ENCODE measurements around the gene TEF. TPM values are rescaled to one million over a fixed set of nuclear protein-coding genes. Genes with fewer than 3 reads are reported as not detected.
A peak's percentile ranks its signal among the peaks of the same experiment; 100 is the strongest.
"Not testable (repeated sequence)": the region's sequence is repeated elsewhere in the genome, so short reads cannot be mapped to it uniquely, and the experiment has no call there.

The TEF gene
- total RNA-seq, 1 experiment from 2014 or later = 2.2 TPM

DNA sequence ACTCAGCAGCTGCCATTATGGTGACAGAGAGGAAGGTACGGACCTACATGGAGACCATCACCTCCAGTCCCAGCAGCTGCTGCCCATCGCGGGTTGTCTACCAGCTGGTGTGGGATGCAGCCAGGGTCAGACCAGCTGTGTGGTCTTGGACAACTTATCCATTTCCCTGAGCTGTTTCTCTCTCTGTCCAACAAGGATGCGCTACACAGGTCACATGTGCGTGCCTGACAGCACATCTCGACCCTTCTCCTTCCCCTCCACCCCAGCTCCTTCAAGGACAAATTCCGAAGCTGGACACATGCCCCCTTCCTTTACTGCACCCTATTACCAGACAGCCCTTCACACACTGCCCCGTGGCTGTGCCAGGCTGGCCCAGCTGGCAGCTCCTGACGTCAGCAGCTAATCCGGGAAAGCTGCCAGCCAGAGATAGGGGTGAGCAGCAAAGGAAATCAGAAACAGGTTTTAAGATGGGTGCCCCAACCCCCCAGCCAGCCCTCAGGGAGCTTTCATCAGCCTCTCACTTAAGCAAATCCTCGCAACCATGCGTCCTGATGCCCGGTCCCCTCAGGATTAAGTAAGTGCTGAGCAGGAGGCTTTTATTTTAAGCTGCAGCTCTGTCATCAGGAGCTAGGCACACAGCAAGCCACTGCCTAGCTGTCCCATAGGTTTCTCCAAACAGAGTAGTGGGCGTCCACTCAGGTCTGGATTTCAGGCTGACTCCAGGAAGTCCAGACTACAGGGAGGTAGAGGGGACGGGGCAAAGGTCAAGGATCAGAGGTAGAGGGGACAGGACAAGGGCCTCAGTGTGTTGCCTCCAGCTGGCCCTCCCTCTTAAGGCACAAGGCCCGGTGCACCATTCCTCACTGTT is 20.3 kb downstream of the TEF start:
- peak; percentile 89 for DNase-seq (ENCODE audit: unreplicated experiment)
- CTCF ChIA-PET = interaction anchor here (0.5 to 4.6 kb wide), 12 partner anchors 18 to 247 kb away, joined by 3 to 95 read pairs (median 4); partner anchors contain the start of gene TOB2
- Mint-ChIP-seq H3K36me3 (ENCODE audit: insufficient read depth, unreplicated experiment) (no peaks in the 10 kb centered on the region), H3K27me3 (ENCODE audit: insufficient read depth, unreplicated experiment) (no peaks in the 10 kb centered on the region), H3K4me3 (ENCODE audit: unreplicated experiment) (no peak overlapping the region), H3K27ac (ENCODE audit: low read depth, unreplicated experiment) (peak overlapping the region; percentile 78), H3K4me1 (ENCODE audit: insufficient read depth, unreplicated experiment) (peaks cover 13% of the 10 kb centered on the region), H3K9me3 (ENCODE audit: unreplicated experiment) (no peaks in the 10 kb centered on the region)
- BruUV-seq (replicated peaks) = no TSS peak
- intact Hi-C loops (cut with micrococcal nuclease) = no loop called here
- POLR2A ChIA-PET = interaction anchor here (0.6 to 4.7 kb wide), 10 partner anchors 21 to 535 kb away, joined by 3 to 58 read pairs (median 4); partner anchors contain the start of genes ACO2, PHF5A, PMM1 and RANGAP1
- TF ChIP-seq, protein P1, sequence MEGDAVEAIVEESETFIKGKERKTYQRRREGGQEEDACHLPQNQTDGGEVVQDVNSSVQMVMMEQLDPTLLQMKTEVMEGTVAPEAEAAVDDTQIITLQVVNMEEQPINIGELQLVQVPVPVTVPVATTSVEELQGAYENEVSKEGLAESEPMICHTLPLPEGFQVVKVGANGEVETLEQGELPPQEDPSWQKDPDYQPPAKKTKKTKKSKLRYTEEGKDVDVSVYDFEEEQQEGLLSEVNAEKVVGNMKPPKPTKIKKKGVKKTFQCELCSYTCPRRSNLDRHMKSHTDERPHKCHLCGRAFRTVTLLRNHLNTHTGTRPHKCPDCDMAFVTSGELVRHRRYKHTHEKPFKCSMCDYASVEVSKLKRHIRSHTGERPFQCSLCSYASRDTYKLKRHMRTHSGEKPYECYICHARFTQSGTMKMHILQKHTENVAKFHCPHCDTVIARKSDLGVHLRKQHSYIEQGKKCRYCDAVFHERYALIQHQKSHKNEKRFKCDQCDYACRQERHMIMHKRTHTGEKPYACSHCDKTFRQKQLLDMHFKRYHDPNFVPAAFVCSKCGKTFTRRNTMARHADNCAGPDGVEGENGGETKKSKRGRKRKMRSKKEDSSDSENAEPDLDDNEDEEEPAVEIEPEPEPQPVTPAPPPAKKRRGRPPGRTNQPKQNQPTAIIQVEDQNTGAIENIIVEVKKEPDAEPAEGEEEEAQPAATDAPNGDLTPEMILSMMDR (IDR thresholded peaks at IDR 0.05; ENCODE audit: unreplicated experiment) = no peak

DNA sequence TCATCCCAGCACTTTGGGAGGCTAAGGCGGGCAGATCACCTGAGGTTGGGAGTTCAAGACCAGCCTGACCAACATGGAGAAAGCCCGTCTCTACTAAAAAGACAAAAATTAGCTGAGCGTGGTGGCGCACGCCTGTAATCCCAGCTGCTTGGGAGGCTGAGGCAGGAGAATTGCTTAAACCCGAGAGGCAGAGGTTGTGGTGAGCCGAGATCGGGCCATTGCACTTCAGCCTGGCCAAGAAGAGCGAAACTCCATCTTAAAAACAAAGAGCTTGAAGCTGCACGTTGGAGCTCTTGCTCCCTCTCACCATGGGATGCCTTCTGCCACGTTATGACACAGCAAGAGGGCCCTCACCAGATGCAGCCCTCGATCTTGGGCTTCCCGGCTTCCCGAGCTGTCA is 21.1 kb downstream of the TEF start:
- not testable (repeated sequence) for BruUV-seq (replicated peaks); H3K36me3 Mint-ChIP-seq (ENCODE audit: insufficient read depth, unreplicated experiment); DNase-seq (ENCODE audit: unreplicated experiment); H3K4me3 Mint-ChIP-seq (ENCODE audit: unreplicated experiment); H3K9me3 Mint-ChIP-seq (ENCODE audit: unreplicated experiment); H3K27me3 Mint-ChIP-seq (ENCODE audit: insufficient read depth, unreplicated experiment); H3K27ac Mint-ChIP-seq (ENCODE audit: low read depth, unreplicated experiment)
- intact Hi-C loops (cut with micrococcal nuclease) = loop anchor here (1.0 kb wide), 1 partner anchor 114 kb away; no protein-coding TSS in a partner anchor
- CTCF ChIA-PET = interaction anchor here (0.6 to 4.6 kb wide), 17 partner anchors 19 to 264 kb away, joined by 3 to 95 read pairs (median 6); partner anchors contain the start of gene POLR3H
- H3K4me1 Mint-ChIP-seq (ENCODE audit: insufficient read depth, unreplicated experiment) = peaks cover 13% of the 10 kb centered on the region
- POLR2A ChIA-PET = interaction anchor here (0.6 to 4.7 kb wide), 13 partner anchors 22 to 557 kb away, joined by 3 to 58 read pairs (median 5); partner anchors contain the start of genes ACO2, PHF5A, RANGAP1 and TEF

DNA sequence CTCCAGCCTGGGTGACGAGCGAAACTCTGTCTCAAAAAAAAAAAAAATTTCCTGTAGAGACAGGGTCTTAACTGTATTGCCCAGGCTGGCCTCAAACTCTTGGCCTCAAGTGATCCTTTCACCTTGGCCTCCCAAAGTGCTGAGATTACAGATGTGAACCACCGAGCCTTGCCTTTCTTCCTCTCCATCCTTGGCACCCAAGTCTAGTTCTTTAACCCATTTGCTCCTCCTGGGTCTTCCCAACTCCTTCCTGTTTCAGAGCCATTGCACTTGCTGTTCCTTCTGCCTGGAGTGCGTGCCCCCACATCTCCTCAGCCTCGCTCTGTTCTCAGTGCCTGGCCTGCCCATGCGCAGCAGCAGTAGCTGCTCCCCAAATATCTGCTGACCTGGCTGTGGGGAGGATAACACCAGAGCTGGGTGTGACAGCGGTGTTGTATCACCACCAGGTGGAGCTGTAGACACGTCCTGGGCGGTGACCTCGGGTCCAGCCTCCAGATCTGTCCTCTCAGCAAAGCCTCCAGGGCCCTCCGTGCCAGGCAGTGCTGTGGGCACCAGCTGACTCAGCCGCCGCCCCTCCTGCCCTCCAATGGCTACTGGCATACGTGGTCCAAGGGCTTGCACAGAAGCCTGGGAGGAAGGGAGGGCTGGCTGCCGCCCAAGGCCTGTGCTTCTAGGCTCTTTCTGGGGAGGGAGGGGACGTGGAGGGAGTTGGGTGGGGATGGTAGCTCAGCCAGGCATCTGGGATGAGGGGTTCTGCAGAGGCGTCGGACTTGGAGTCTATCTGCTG is 22.0 kb downstream of the TEF start:
- H3K27me3 Mint-ChIP-seq (ENCODE audit: insufficient read depth, unreplicated experiment) = no peaks in the 10 kb centered on the region
- H3K4me1 Mint-ChIP-seq (ENCODE audit: insufficient read depth, unreplicated experiment) = peaks cover 13% of the 10 kb centered on the region
- H3K4me3 Mint-ChIP-seq (ENCODE audit: unreplicated experiment) = no peak overlapping the region
- TF ChIP-seq, protein P1 (IDR thresholded peaks at IDR 0.05; ENCODE audit: unreplicated experiment) = peak; percentile 86
- no TSS peak for BruUV-seq (replicated peaks)
- H3K27ac Mint-ChIP-seq (ENCODE audit: low read depth, unreplicated experiment) = peak overlapping the region; percentile 8
- H3K9me3 Mint-ChIP-seq (ENCODE audit: unreplicated experiment) = no peaks in the 10 kb centered on the region
- peak; percentile 93 for DNase-seq (ENCODE audit: unreplicated experiment)
- no peaks in the 10 kb centered on the region for H3K36me3 Mint-ChIP-seq (ENCODE audit: insufficient read depth, unreplicated experiment)
- ChIA-PET POLR2A (interaction anchor here (0.5 to 4.7 kb wide), 14 partner anchors 23 to 381 kb away, joined by 3 to 58 read pairs (median 4); partner anchors contain the start of genes ACO2, PHF5A, TEF and TOB2), CTCF (interaction anchor here (0.5 to 4.6 kb wide), 32 partner anchors 8 to 264 kb away, joined by 3 to 95 read pairs (median 4); partner anchors contain the start of genes ACO2, PHF5A and POLR3H)
- intact Hi-C loops (cut with micrococcal nuclease) = loop anchor here (1.0 kb wide), 1 partner anchor 114 kb away; no protein-coding TSS in a partner anchor

DNA sequence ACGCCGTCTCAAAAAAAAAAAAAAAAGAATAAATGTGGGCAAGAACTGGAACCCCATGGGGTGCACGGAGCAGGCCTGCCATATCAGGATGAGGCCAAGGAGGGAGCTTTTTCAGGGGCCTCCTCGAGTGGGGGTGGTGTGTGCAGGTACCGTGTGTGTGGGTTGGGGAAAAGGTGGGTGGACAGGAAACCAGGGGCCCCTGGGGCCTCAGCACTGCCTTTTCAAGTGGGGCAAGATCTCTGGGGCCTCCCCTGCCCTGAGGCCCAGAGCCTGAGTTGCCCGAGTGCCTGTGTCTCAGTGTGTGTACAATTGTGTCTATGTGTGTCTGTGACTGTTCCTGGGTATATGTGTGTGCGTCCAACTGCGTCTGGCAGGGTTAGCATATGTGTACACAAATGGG is 23.8 kb downstream of the TEF start:
- CTCF ChIA-PET = interaction anchor here (0.7 to 4.6 kb wide), 3 partner anchors 91 to 113 kb away, joined by 3 to 95 read pairs (median 12); no protein-coding TSS in a partner anchor

More for the DNA sequence above, 23.8 kb downstream of the TEF start:
- POLR2A ChIA-PET = interaction anchor here (0.6 to 4.7 kb wide), 2 partner anchors 40 to 222 kb away, joined by 3 to 58 read pairs; partner anchors contain the start of gene TOB2
- Mint-ChIP-seq H3K36me3 (ENCODE audit: insufficient read depth, unreplicated experiment) (no peaks in the 10 kb centered on the region), H3K27me3 (ENCODE audit: insufficient read depth, unreplicated experiment) (no peaks in the 10 kb centered on the region), H3K27ac (ENCODE audit: low read depth, unreplicated experiment) (no peak overlapping the region), H3K9me3 (ENCODE audit: unreplicated experiment) (no peaks in the 10 kb centered on the region), H3K4me3 (ENCODE audit: unreplicated experiment) (no peak overlapping the region), H3K4me1 (ENCODE audit: insufficient read depth, unreplicated experiment) (peaks cover 18% of the 10 kb centered on the region)
- TF ChIP-seq, protein P1 (IDR thresholded peaks at IDR 0.05; ENCODE audit: unreplicated experiment) = no peak
- intact Hi-C loops (cut with micrococcal nuclease) = no loop called here
- no peak for DNase-seq (ENCODE audit: unreplicated experiment)
- BruUV-seq (replicated peaks) = no TSS peak

Measured in MCF 10A (cell line).